K562 (cell line): ENCODE measurements around the gene NUP214. TPM values are rescaled to one million over a fixed set of nuclear protein-coding genes. Genes with fewer than 3 reads are reported as not detected.

Source experiments
- ATAC-seq: fragments of 200-7000 bp; cut with Tn5 transposase; 3 replicates; pipeline ENCODE4 v1.9.1; 2020; ENCODE audit warnings: moderate library complexity
- BruUV-seq: library from RNA; stranded (reverse); fragments of 400-500 nt; replicated peaks from 2 replicates; lab custom pipeline; 2021; lab: Mats Ljungman, UMichigan
- CTCF ChIA-PET: fragments of 300-600 bp; formaldehyde crosslinking; extraction: SDS; loops from one replicate; lab custom pipeline; 2021; ENCODE audit warnings: low intra/inter-chr PET ratio; lab: Yijun Ruan, JAX
- POLR2A ChIA-PET: fragments of 300-600, 350-650 bp; sonication (Branson Sonifier 250); formaldehyde crosslinking; extraction: SDS; loops from one replicate; lab custom pipeline; 2021; ENCODE audit warnings: antibody characterized with exemption, inconsistent platforms; lab: Yijun Ruan, JAX
- DNase-seq, 4 experiments: peaks; one replicate each; pipeline versions ENCODE4 v3.0.0 to v3.0.0-alpha.2; 2011 to 2018; ENCODE audit warnings: low spot score in 3 of 4, mixed read lengths in 3 of 4; ENCODE audit errors: extremely low read depth in 1 of 4
- FAIRE-seq: peaks from 2 replicates; lab custom pipeline; 2011; peaks lifted over from hg19 to GRCh38; lab: Jason Lieb, UNC
- H2AFZ ChIP-seq: 2 replicates; pipeline ENCODE4 v1.6.0; 2011; ENCODE audit warnings: low read depth, low read length, control low read depth, inconsistent platforms
- H3K27ac ChIP-seq: fragments of 200-600 bp; 3 replicates; pipeline ENCODE4 v1.8.0; 2011; ENCODE audit warnings: low read depth, mild to moderate bottlenecking, control low read depth, inconsistent platforms, low read length, moderate library complexity, mixed read lengths; ENCODE audit errors: extremely low read depth
- H3K27me3 ChIP-seq, 2 experiments: fragments of 300-600 bp in 1 of 2; 2 replicates in 1 of 2; 3 replicates in 1 of 2; pipeline versions ENCODE4 v1.6.0 to v1.8.0; 2011; ENCODE audit warnings: inconsistent platforms in 2 of 2, low read length in 2 of 2, mild to moderate bottlenecking in 1 of 2, mixed read lengths in 1 of 2, moderate library complexity in 1 of 2; ENCODE audit not compliant: control insufficient read depth in 2 of 2, insufficient read depth in 2 of 2
- H3K36me3 ChIP-seq: fragments of 300-600 bp; 3 replicates; pipeline ENCODE4 v1.8.0; 2011; ENCODE audit warnings: mild to moderate bottlenecking, low read length, inconsistent platforms; ENCODE audit not compliant: control insufficient read depth, insufficient read depth
- H3K4me1 ChIP-seq, 2 experiments: fragments of 200-600 bp in 1 of 2; replicated peaks in 1 of 2; 2 replicates in 1 of 2; 3 replicates in 1 of 2; pipeline versions ENCODE4 v1.5.1 to v1.8.0; 2011; ENCODE audit warnings: inconsistent platforms in 2 of 2, low read length in 2 of 2, mild to moderate bottlenecking in 1 of 2, mixed read lengths in 1 of 2, moderate library complexity in 1 of 2; ENCODE audit not compliant: control insufficient read depth in 2 of 2, insufficient read depth in 2 of 2
- H3K4me2 ChIP-seq: 2 replicates; pipeline ENCODE4 v1.6.1; 2011; ENCODE audit warnings: low read length, control low read depth, inconsistent platforms, mixed read lengths; ENCODE audit not compliant: insufficient read depth
- H3K4me3 ChIP-seq: fragments of 200-600 bp; sonication (generic), shearing (Covaris generic); 2 replicates; pipeline ENCODE4 v1.5.1; 2016; ENCODE audit warnings: control low read depth, inconsistent platforms
- H3K79me2 ChIP-seq: fragments of 200-600 bp; 3 replicates; pipeline ENCODE4 v1.8.0; 2011; ENCODE audit warnings: low read length, inconsistent platforms; ENCODE audit not compliant: control insufficient read depth, insufficient read depth
- H3K9ac ChIP-seq, 2 experiments: 2 replicates each; pipeline versions ENCODE4 v1.6.0 to v1.6.1; 2011; ENCODE audit warnings: low read depth in 2 of 2, low read length in 2 of 2, control low read depth in 1 of 2, inconsistent platforms in 1 of 2, mild to moderate bottlenecking in 1 of 2, mixed read lengths in 1 of 2; ENCODE audit not compliant: insufficient read depth in 1 of 2
- H3K9me1 ChIP-seq: one replicate; pipeline ENCODE4 v1.6.0; 2011; ENCODE audit warnings: inconsistent platforms, mild to moderate bottlenecking, low read length, moderate library complexity; ENCODE audit not compliant: control insufficient read depth, insufficient read depth
- H3K9me3 ChIP-seq: replicated peaks from 2 replicates; pipeline ENCODE4 v1.5.1; 2011; ENCODE audit warnings: low read depth, low read length, inconsistent platforms; ENCODE audit not compliant: control insufficient read depth, insufficient read depth
- H4K20me1 ChIP-seq: replicated peaks from 2 replicates; pipeline ENCODE4 v1.6.1; 2011; ENCODE audit warnings: low read length, inconsistent platforms, mixed read lengths; ENCODE audit not compliant: control insufficient read depth, insufficient read depth
- CREB1 ChIP-seq, 2 experiments: sonication (generic) in 1 of 2; formaldehyde crosslinking in 1 of 2; IDR thresholded peaks; 2 replicates each; pipeline versions ENCODE4 v1.6.1 to v1.8.0; 2012 to 2022; ENCODE audit warnings: inconsistent platforms in 1 of 2, mild to moderate bottlenecking in 1 of 2, missing genetic modification reagents in 1 of 2, moderate library complexity in 1 of 2
- GTF2A2 ChIP-seq: IDR thresholded peaks from 2 replicates; pipeline ENCODE4 v1.6.1; 2016; ENCODE audit warnings: mild to moderate bottlenecking, missing genetic modification characterization, missing compliant biosample characterization
- MLX ChIP-seq, 2 experiments: fragments of 450-650 bp in 1 of 2; sonication (generic) in 1 of 2; formaldehyde crosslinking; conservative IDR thresholded peaks; 2 replicates each; pipeline versions ENCODE4 v1.4.0 to v1.8.1; 2020 to 2022; ENCODE audit warnings: mild to moderate bottlenecking in 1 of 2, missing genetic modification reagents in 1 of 2
- SMC3 ChIP-seq: conservative IDR thresholded peaks from 2 replicates; pipeline ENCODE4 v1.6.1; 2011; ENCODE audit warnings: low read depth, low read length, improper control_type of control experiment; ENCODE audit not compliant: insufficient read depth
- WGBS: fragments of 100-300 bp; shearing (Covaris generic); methylation state at CpG from one replicate; pipeline ENCODE4 v1.1.6; 2016; ENCODE audit warnings: low coverage, mixed read lengths; ENCODE audit not compliant: insufficient coverage; ENCODE audit errors: missing lambda C conversion rate; 5-methylcytosine and 5-hydroxymethylcytosine counted together
- in situ Hi-C: fragments of 300-500 bp; cut with MboI; formaldehyde crosslinking; loops from 4 replicates; pipeline ENCODE4 v1.15.0; 2018; ENCODE audit warnings: inconsistent platforms, mixed read lengths
- intact Hi-C: fragments of 100-400 bp; cut with micrococcal nuclease; formaldehyde crosslinking; loops from 2 replicates; pipeline ENCODE4 v1.14.2; 2022
- polyA plus RNA-seq, 8 experiments: library from polyadenylated mRNA; depleted of rRNA in 4 of 8; stranded (reverse) in 5 of 8; unstranded in 3 of 8; fragments of >200 nt; fragmentation: Nextera tagmentation in 2 of 8; fragmentation: Illumina TruSeq in 1 of 8; extraction: Ambion mirVana in 2 of 8; extraction: Trizol in 1 of 8; gene quantifications; 2 replicates each; pipeline versions ENCODE4 v1.2.1 to v1.2.3, GENCODE V29; 2011 to 2014; ENCODE audit warnings: inconsistent platforms in 1 of 8, missing spikeins in 1 of 8
- total RNA-seq, 7 experiments: library from RNA; depleted of rRNA in 6 of 7; stranded (reverse); fragments of >200 nt in 6 of 7; fragmentation: Illumina TruSeq in 2 of 7; extraction: Trizol in 2 of 7; gene quantifications; 2 replicates each; pipeline versions ENCODE4 v1.2.1 to v1.2.3, GENCODE V29; 2011 to 2021; ENCODE audit warnings: low replicate concordance in 1 of 7

The NUP214 gene
- total and polyA plus RNA-seq, 9 of the 15 experiments (the other 6 are each of a cell fraction or from before 2014, with no cell fraction given): 56.9 to 332 (median 97.1) TPM

GRCh38 chr9:131246618-131247017 lies 121.2 kb downstream of the NUP214 start:
- no peak overlapping the region for H3K4me2 ChIP-seq
- in situ Hi-C loops (no loop called here), intact Hi-C loops (no loop called here)
- H3K4me1 ChIP-seq: no peaks in the 10 kb centered on the region; a peak in 2 of 5 replicates
- WGBS: 31% methylated on average over 4 of the region's 4 CpGs
- no peaks in the 10 kb centered on the region for H3K9me1 ChIP-seq
- H3K79me2 ChIP-seq: no peaks in the 10 kb centered on the region
- H3K9ac ChIP-seq: no peak overlapping the region
- no peak for TF ChIP-seq CREB1 (IDR thresholded peaks at IDR 0.05)
- TF ChIP-seq CREB1 (CRISPR knock-in tag; IDR thresholded peaks at IDR 0.05): no peak
- CTCF ChIA-PET: no interaction called here
- H3K4me3 ChIP-seq: no peak overlapping the region
- no peak overlapping the region for H2AFZ ChIP-seq
- no peak overlapping the region for H3K27ac ChIP-seq
- no TSS peak for BruUV-seq
- H4K20me1 ChIP-seq: no peaks in the 10 kb centered on the region
- ATAC-seq (no peak), FAIRE-seq (no peak), DNase-seq (no peak)
- POLR2A ChIA-PET: interaction anchor here (0.6 to 17.3 kb wide), 4 partner anchors 11 to 1010 kb away, joined by 3 to 338 read pairs (median 46); partner anchors contain the start of gene FAM78A
- H3K27me3 ChIP-seq: peaks cover 3 to 13% of the 10 kb centered on the region in 2 experiments; a peak in 4 of 5 replicates
- peaks cover 3% of the 10 kb centered on the region; the same call in 1 of the 2 replicates for H3K9me3 ChIP-seq
- no peaks in the 10 kb centered on the region for H3K36me3 ChIP-seq

- no peak overlapping the region for H3K4me3 ChIP-seq
- H3K27me3 ChIP-seq: peaks cover 3 to 13% of the 10 kb centered on the region in 2 experiments; a peak in 4 of 5 replicates
- no peak overlapping the region for H3K4me2 ChIP-seq
- peaks cover 12 to 16% of the 10 kb centered on the region in 2 experiments for H3K4me1 ChIP-seq
- peaks cover 5% of the 10 kb centered on the region for H3K9me1 ChIP-seq
- no peaks in the 10 kb centered on the region for H3K9me3 ChIP-seq
- in situ Hi-C loops (no loop called here), intact Hi-C loops (no loop called here)
- no peaks in the 10 kb centered on the region for H3K36me3 ChIP-seq
- no peaks in the 10 kb centered on the region for H4K20me1 ChIP-seq
- DNase-seq: no peak
- 71% methylated on average over 23 of the region's 23 CpGs for WGBS
- peak overlapping the region; percentile 43; the same call in 1 of the 2 replicates for H2AFZ ChIP-seq
- H3K27ac ChIP-seq: no peak overlapping the region
- TF ChIP-seq MLX (CRISPR knock-in tag; conservative IDR thresholded peaks at IDR 0.05) (0 out of 4 replicates have a peak, but pooled peaks of 1 of the 2 experiments have one; percentile 53), CREB1 (IDR thresholded peaks at IDR 0.05) (no peak), CREB1 (CRISPR knock-in tag; IDR thresholded peaks at IDR 0.05) (no peak), GTF2A2 (no peak), SMC3 (0 out of 2 replicates have a peak, but pooled peaks have one; percentile 5)
- ChIA-PET POLR2A (interaction anchor here (0.6 to 17.3 kb wide), 9 partner anchors 7 to 347 kb away, joined by 3 to 338 read pairs (median 4); partner anchors contain the start of gene FAM78A), CTCF (no interaction called here)
- ATAC-seq: peak; percentile 0; the same call in 1 of the 3 replicates
- no peak for FAIRE-seq
- H3K79me2 ChIP-seq: no peaks in the 10 kb centered on the region
- peak overlapping the region in 1 of 2 experiments; percentile 8; a peak in 1 of 4 replicates for H3K9ac ChIP-seq
- no TSS peak for BruUV-seq
Observed at GRCh38 chr9:131252120-131252519, 126.7 kb downstream of the NUP214 start.
